B cell (primary cell): ENCODE measurements around the gene LRRTM3. TPM values are rescaled to one million over a fixed set of nuclear protein-coding genes. Genes with fewer than 3 reads are reported as not detected.

ENCODE experiments used
- ATAC-seq: fragments of 200-7000 bp; cut with Tn5 transposase; one replicate; pipeline ENCODE4 v1.10.0; 2021; ENCODE audit warnings: low read depth, mild to moderate bottlenecking, moderate number of reproducible peaks, moderate library complexity
- CTCF ChIA-PET: fragments of 350-600 bp; sonication (Branson Sonifier 250); formaldehyde crosslinking; loops from one replicate; lab custom pipeline; 2021; ENCODE audit warnings: antibody characterized with exemption, inconsistent platforms; lab: Charles Lee
- POLR2A ChIA-PET: fragments of 350-600 bp; sonication (Branson Sonifier 250); formaldehyde crosslinking; loops from one replicate; lab custom pipeline; 2021; ENCODE audit warnings: antibody characterized with exemption; lab: Charles Lee
- DNase-seq: peaks from one replicate; pipeline ENCODE4 v3.0.0; 2013
- H2AFZ ChIP-seq: 2 replicates; pipeline ENCODE4 v1.6.1; 2012; ENCODE audit warnings: mild to moderate bottlenecking, low read depth, low read length; ENCODE audit not compliant: insufficient read depth, poor library complexity, severe bottlenecking
- H3K27ac ChIP-seq, 2 donors: 1 replicate in 1 of 2; 2 replicates in 1 of 2; pipeline ENCODE4 v1.5.1; 2012 to 2013; ENCODE audit warnings: low read length in 2 of 2, mild to moderate bottlenecking in 2 of 2, moderate library complexity in 1 of 2
- H3K27me3 ChIP-seq, 4 experiments: fragments of 200-600 bp in 1 of 4; sonication (generic) in 1 of 4; replicated peaks in 1 of 4; 1 replicate in 2 of 4; 2 replicates in 2 of 4; pipeline versions ENCODE4 v1.6.1 to v1.7.0; 2013 to 2016; ENCODE audit warnings: low read length in 3 of 4, mild to moderate bottlenecking in 2 of 4, mixed read lengths in 1 of 4, moderate library complexity in 1 of 4; ENCODE audit not compliant: insufficient read depth in 4 of 4, control insufficient read depth in 3 of 4; ENCODE audit errors: control extremely low read depth in 1 of 4
- H3K36me3 ChIP-seq, 2 experiments: replicated peaks in 1 of 2; 1 replicate in 1 of 2; 2 replicates in 1 of 2; pipeline versions ENCODE4 v1.6.1 to v1.7.1; 2013; ENCODE audit warnings: low read length in 1 of 2; ENCODE audit not compliant: insufficient read depth in 2 of 2, control insufficient read depth in 1 of 2; ENCODE audit errors: control extremely low read depth in 1 of 2, extremely low read depth in 1 of 2
- H3K4me1 ChIP-seq, 2 donors: fragments of 200-600 bp in 1 of 2; sonication (generic) in 1 of 2; 1 replicate in 1 of 2; 2 replicates in 1 of 2; pipeline versions ENCODE4 v1.5.1 to v1.6.1; 2013 to 2017; ENCODE audit warnings: low read length in 2 of 2; ENCODE audit not compliant: control insufficient read depth in 2 of 2, insufficient read depth in 2 of 2
- H3K4me2 ChIP-seq: replicated peaks from 2 replicates; pipeline ENCODE3; 2012; ENCODE audit warnings: mild to moderate bottlenecking, low read depth, low read length; ENCODE audit not compliant: poor library complexity, severe bottlenecking
- H3K4me3 ChIP-seq, 5 experiments: fragments of 200-600 bp in 1 of 5; sonication (generic) in 1 of 5; 1 replicate in 3 of 5; 2 replicates in 2 of 5; pipeline versions ENCODE4 v1.5.1 to v1.7.0; 2011 to 2016; ENCODE audit warnings: low read length in 4 of 5, mild to moderate bottlenecking in 4 of 5, low read depth in 2 of 5, control low read depth in 1 of 5, moderate library complexity in 1 of 5; ENCODE audit not compliant: insufficient read depth in 1 of 5; ENCODE audit errors: control extremely low read depth in 1 of 5, extremely low read depth in 1 of 5
- H3K79me2 ChIP-seq: fragments of 200-600 bp; sonication (generic); one replicate; pipeline ENCODE4 v1.6.0; 2016; ENCODE audit warnings: low read length; ENCODE audit not compliant: control insufficient read depth, insufficient read depth
- H3K9ac ChIP-seq: fragments of 200-600 bp; sonication (generic); 2 replicates; pipeline ENCODE4 v1.6.1; 2017; ENCODE audit warnings: mild to moderate bottlenecking, low read length, moderate library complexity
- H3K9me3 ChIP-seq, 3 donors: one replicate each; pipeline versions ENCODE4 v1.6.1 to v1.7.1; 2013; ENCODE audit warnings: low read length in 2 of 3; ENCODE audit not compliant: control insufficient read depth in 2 of 3, insufficient read depth in 1 of 3; ENCODE audit errors: control extremely low read depth in 1 of 3
- H4K20me1 ChIP-seq: 2 replicates; pipeline ENCODE4 v1.6.0; 2012; ENCODE audit warnings: mild to moderate bottlenecking, low read length; ENCODE audit not compliant: insufficient read depth, control insufficient read depth, poor library complexity, severe bottlenecking
- H3K27ac Mint-ChIP-seq: one replicate; pipeline ENCODE4 v1.8.0; 2021; ENCODE audit warnings: mixed read lengths
- H3K27me3 Mint-ChIP-seq: one replicate; pipeline ENCODE4 v1.8.0; 2021; ENCODE audit warnings: mixed read lengths
- H3K4me1 Mint-ChIP-seq: one replicate; pipeline ENCODE4 v1.8.0; 2021; ENCODE audit warnings: mixed read lengths
- H3K4me3 Mint-ChIP-seq: one replicate; pipeline ENCODE4 v1.8.0; 2021; ENCODE audit warnings: mixed read lengths
- H3K9me3 Mint-ChIP-seq: one replicate; pipeline ENCODE4 v1.8.0; 2022; ENCODE audit warnings: mixed read lengths; ENCODE audit not compliant: insufficient read depth
- EZH2 ChIP-seq: IDR thresholded peaks from 2 replicates; pipeline ENCODE4 v1.6.1; 2012; ENCODE audit warnings: borderline replicate concordance, low read depth, mild to moderate bottlenecking, moderate library complexity, low read length; ENCODE audit not compliant: insufficient read depth, poor library complexity, severe bottlenecking
- WGBS: methylation state at CpG from one replicate; pipeline ENCODE4 v1.1.5; 2013; ENCODE audit warnings: missing lambda C conversion rate; ENCODE audit not compliant: insufficient coverage; 5-methylcytosine and 5-hydroxymethylcytosine counted together
- intact Hi-C: fragments of 100-400 bp; cut with micrococcal nuclease; formaldehyde crosslinking; loops from one replicate; pipeline ENCODE4 v1.10.0; 2022
- polyA plus RNA-seq: library from polyadenylated mRNA; depleted of rRNA; stranded (reverse); fragments of >200 nt; gene quantifications from 2 replicates; pipeline ENCODE4 v1.2.3, GENCODE V29; 2012
- total RNA-seq, 2 donors: library from RNA; stranded (reverse); fragments of 120-200 nt in 1 of 2; gene quantifications; 1 replicate in 1 of 2; 2 replicates in 1 of 2; pipeline versions ENCODE4 v1.2.3 to v1.2.4, GENCODE V29; 2013 to 2022
- TF ChIP-seq, protein P1 (sequence below): fragments of 200-600 bp; IDR thresholded peaks from one replicate; pipeline ENCODE4 v1.8.0; 2022; ENCODE audit warnings: antibody characterized with exemption, mild to moderate bottlenecking

The LRRTM3 gene
- total and polyA plus RNA-seq, 2 donors (not counting 1 experiment from before 2014, with no cell fraction given): not detected

DNA sequence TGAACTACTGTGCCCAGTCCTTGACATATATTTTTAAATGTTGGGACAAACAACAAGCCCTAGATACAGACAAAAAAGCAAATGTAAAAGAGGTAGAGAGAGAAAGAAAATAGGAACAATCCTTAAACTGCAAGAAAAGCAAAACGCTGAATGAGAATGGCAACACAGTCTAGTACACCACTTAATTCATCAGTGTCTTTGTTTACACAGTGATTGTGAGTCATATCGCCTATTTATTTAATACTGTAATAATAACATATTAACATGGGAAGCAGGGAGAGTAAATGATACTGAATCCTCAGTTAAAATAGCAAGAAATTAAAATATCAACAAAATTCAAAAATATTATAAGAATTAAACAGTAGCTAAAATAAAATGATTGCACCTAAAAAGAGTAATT is 9.8 kb upstream of the LRRTM3 start:
- Histone ChIP-seq H3K4me2 (no peak overlapping the region), H3K36me3 (no peaks in the 10 kb centered on the region), H4K20me1 (no peaks in the 10 kb centered on the region), H3K79me2 (no peaks in the 10 kb centered on the region), H3K4me3 (no peak overlapping the region), H3K9ac (no peak overlapping the region), H3K27ac (no peak overlapping the region), H3K9me3 (no peaks in the 10 kb centered on the region), H2AFZ (no peak overlapping the region), H3K4me1 (no peaks in the 10 kb centered on the region), H3K27me3 (no peaks in the 10 kb centered on the region)
- POLR2A ChIA-PET: no interaction called here
- H3K4me3 Mint-ChIP-seq: no peak overlapping the region
- TF ChIP-seq EZH2: no peak
- TF ChIP-seq, protein P1, sequence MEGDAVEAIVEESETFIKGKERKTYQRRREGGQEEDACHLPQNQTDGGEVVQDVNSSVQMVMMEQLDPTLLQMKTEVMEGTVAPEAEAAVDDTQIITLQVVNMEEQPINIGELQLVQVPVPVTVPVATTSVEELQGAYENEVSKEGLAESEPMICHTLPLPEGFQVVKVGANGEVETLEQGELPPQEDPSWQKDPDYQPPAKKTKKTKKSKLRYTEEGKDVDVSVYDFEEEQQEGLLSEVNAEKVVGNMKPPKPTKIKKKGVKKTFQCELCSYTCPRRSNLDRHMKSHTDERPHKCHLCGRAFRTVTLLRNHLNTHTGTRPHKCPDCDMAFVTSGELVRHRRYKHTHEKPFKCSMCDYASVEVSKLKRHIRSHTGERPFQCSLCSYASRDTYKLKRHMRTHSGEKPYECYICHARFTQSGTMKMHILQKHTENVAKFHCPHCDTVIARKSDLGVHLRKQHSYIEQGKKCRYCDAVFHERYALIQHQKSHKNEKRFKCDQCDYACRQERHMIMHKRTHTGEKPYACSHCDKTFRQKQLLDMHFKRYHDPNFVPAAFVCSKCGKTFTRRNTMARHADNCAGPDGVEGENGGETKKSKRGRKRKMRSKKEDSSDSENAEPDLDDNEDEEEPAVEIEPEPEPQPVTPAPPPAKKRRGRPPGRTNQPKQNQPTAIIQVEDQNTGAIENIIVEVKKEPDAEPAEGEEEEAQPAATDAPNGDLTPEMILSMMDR: no peak
- DNase-seq (no peak), ATAC-seq (no peak)
- intact Hi-C loops: no loop called here
- CTCF ChIA-PET: no interaction called here
- no CpG with 5 or more reads among the region's 2 CpGs for WGBS
- no peaks in the 10 kb centered on the region for H3K4me1 Mint-ChIP-seq
- H3K9me3 Mint-ChIP-seq: no peaks in the 10 kb centered on the region
- no peaks in the 10 kb centered on the region for H3K27me3 Mint-ChIP-seq
- H3K27ac Mint-ChIP-seq: no peak overlapping the region

DNA sequence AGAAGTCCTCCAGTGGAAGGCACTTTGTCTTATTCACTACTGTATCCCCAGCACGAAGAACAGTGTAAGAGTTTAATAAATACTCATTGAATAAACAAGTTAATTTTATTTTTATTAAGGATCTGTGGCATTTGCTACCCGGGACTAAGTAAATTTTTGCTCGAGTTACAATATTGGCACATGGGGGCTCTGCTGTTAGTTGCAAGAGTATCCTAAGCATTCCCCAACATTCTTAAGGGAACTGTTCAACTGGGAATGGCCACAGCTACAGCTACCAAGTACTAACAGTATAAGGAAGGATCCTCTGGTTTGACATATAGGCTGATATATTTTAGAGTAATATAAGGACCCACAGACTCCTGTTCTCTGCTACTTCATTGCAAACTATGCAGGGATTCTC is 8.7 kb upstream of the LRRTM3 start:
- Histone ChIP-seq H3K4me2 (no peak overlapping the region), H3K27ac (no peak overlapping the region), H3K27me3 (no peaks in the 10 kb centered on the region), H3K9me3 (no peaks in the 10 kb centered on the region), H3K4me3 (no peak overlapping the region), H3K4me1 (no peaks in the 10 kb centered on the region), H3K9ac (no peak overlapping the region), H3K79me2 (no peaks in the 10 kb centered on the region), H2AFZ (no peak overlapping the region), H4K20me1 (no peaks in the 10 kb centered on the region), H3K36me3 (no peaks in the 10 kb centered on the region)
- CTCF ChIA-PET: no interaction called here
- Mint-ChIP-seq H3K4me3 (no peak overlapping the region), H3K27me3 (no peaks in the 10 kb centered on the region), H3K9me3 (no peaks in the 10 kb centered on the region), H3K27ac (no peak overlapping the region), H3K4me1 (no peaks in the 10 kb centered on the region)
- intact Hi-C loops: no loop called here
- ATAC-seq: no peak
- no CpG with 5 or more reads among the region's 3 CpGs for WGBS
- POLR2A ChIA-PET: no interaction called here
- DNase-seq: no peak
- TF ChIP-seq, protein P1: no peak
- TF ChIP-seq EZH2: no peak
